Skeletal muscle satellite cell (primary cell): ENCODE results near the gene DNAH8.

Experiments
- H3K27me3 ChIP-seq: 2 replicates; pipeline ENCODE4 v1.7.0; 2013; ENCODE audit warnings: low read length; ENCODE audit not compliant: control insufficient read depth, insufficient read depth
- H3K36me3 ChIP-seq: 2 replicates; pipeline ENCODE4 v1.7.0; 2013; ENCODE audit warnings: mild to moderate bottlenecking, control low read depth, low read length; ENCODE audit not compliant: insufficient read depth
- H3K4me1 ChIP-seq: 2 replicates; pipeline ENCODE4 v1.7.0; 2013; ENCODE audit warnings: low read length; ENCODE audit not compliant: control insufficient read depth, insufficient read depth
- H3K4me2 ChIP-seq: 2 replicates; pipeline ENCODE4 v1.7.0; 2013; ENCODE audit warnings: mild to moderate bottlenecking, low read length
- H3K4me3 ChIP-seq: 2 replicates; pipeline ENCODE4 v1.7.0; 2013; ENCODE audit warnings: low read length
- H3K9ac ChIP-seq: 2 replicates; pipeline ENCODE4 v1.7.0; 2013; ENCODE audit warnings: mild to moderate bottlenecking, low read depth, low read length, moderate library complexity
- H3K9me3 ChIP-seq: replicated peaks from 2 replicates; pipeline ENCODE4 v1.7.0; 2013; ENCODE audit warnings: mild to moderate bottlenecking, control low read depth, low read length

DNAH8 gene

DNA sequence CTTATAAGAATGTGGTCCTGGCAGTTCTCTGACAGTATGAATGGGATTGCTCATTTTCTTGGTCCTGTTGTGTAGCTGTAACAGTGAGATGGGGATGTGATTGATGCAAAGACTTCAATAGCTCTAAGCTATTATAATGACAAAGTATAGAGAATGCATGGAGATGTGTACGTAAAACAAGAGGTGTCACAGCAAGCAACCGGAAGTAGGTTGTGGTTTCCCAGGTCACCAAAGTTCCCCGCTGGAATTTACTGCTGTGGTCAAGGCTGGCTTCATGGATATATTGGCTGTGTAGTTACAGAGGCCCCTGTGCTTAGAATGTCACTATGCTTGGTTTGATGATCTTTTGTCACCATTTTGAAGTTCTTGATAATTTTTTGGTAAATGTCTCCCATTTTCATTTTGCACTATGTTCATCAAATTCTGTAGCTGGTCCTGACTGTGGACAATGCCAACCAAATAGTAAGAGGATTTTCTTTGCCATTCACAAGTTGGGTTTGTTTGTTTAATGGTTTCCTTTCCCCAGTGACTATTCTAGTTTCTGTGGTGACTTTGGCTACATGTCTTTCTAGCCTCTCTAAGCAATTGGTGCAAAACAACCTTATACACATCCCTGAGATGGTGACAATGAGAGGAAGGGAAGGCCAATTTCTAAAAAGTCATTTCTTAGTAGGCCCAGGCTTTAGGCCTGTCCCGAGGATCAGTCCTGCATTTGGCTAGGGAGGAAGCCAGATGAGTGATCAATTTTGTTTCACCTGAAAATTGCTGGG is 10.5 kb downstream of the DNAH8 start:
- no peaks in the 10 kb centered on the region for H3K36me3 ChIP-seq
- H3K9me3 ChIP-seq = no peaks in the 10 kb centered on the region
- H3K4me1 ChIP-seq = no peaks in the 10 kb centered on the region
- H3K9ac ChIP-seq = no peak overlapping the region
- no peak overlapping the region for H3K4me2 ChIP-seq
- no peak overlapping the region for H3K4me3 ChIP-seq
- peaks cover 7% of the 10 kb centered on the region for H3K27me3 ChIP-seq

- Histone ChIP-seq H3K36me3 (no peaks in the 10 kb centered on the region), H3K27me3 (no peaks in the 10 kb centered on the region), H3K4me1 (no peaks in the 10 kb centered on the region), H3K4me3 (no peak overlapping the region), H3K9me3 (no peaks in the 10 kb centered on the region), H3K9ac (no peak overlapping the region), H3K4me2 (no peak overlapping the region)
Measured at GRCh38 chr6:38728203-38728602, 13.1 kb downstream of the DNAH8 start.

- Histone ChIP-seq H3K4me2 (no peak overlapping the region), H3K4me3 (no peak overlapping the region), H3K9me3 (no peaks in the 10 kb centered on the region), H3K4me1 (no peaks in the 10 kb centered on the region), H3K27me3 (no peaks in the 10 kb centered on the region), H3K9ac (no peak overlapping the region), H3K36me3 (no peaks in the 10 kb centered on the region)
Measured at GRCh38 chr6:38730140-38730862, 15.2 kb downstream of the DNAH8 start.

DNA sequence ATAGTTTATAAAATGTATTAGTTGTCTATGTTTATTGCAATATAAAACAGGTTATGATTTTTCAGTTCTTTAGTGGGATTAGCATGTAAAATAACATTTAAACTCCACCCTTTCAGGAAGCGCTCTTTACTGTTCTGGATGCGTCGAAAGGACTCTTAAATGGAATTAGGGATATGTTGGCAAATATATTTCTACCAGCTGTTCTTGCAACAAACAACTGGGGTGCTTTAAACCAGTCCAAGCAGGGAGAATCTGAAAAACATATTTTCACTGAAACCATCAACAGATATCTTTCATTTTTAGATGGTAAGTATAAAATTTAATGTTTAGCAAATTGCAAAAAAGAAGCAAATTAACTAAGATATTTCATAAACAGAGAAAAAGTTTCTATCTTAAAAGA is 21.8 kb downstream of the DNAH8 start:
- Histone ChIP-seq H3K4me3 (no peak overlapping the region), H3K36me3 (no peaks in the 10 kb centered on the region), H3K9me3 (no peaks in the 10 kb centered on the region), H3K4me1 (no peaks in the 10 kb centered on the region), H3K27me3 (peaks cover 24% of the 10 kb centered on the region), H3K4me2 (no peak overlapping the region), H3K9ac (no peak overlapping the region)

- Histone ChIP-seq H3K4me2 (no peak overlapping the region), H3K36me3 (no peaks in the 10 kb centered on the region), H3K9me3 (no peaks in the 10 kb centered on the region), H3K4me1 (no peaks in the 10 kb centered on the region), H3K9ac (no peak overlapping the region), H3K27me3 (peaks cover 24% of the 10 kb centered on the region), H3K4me3 (no peak overlapping the region)
Measured at GRCh38 chr6:38738261-38738660, 23.1 kb downstream of the DNAH8 start.

DNA sequence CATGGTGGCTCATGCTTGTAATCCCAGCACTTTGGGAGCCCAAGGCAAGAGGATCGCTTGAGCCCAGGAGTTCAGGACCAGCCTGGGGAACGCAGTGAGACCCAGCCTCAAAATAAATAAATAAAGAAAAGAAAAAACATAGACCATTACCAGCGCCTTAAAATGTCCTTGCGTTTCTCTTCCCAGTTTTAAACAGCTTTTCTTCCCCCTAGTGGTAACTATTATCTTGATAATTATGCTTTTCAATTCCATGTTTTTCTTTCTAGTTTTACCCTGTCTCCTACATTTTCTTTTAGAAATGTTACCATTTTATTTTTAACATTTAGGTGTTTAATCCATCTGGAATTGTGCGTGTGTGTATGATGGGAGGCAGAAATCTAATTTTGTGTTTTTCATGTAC is 24.4 kb downstream of the DNAH8 start:
- H3K9ac ChIP-seq = no peak overlapping the region
- H3K27me3 ChIP-seq = peaks cover 24% of the 10 kb centered on the region
- no peaks in the 10 kb centered on the region for H3K4me1 ChIP-seq
- H3K9me3 ChIP-seq = no peaks in the 10 kb centered on the region
- no peaks in the 10 kb centered on the region for H3K36me3 ChIP-seq
- no peak overlapping the region for H3K4me3 ChIP-seq
- no peak overlapping the region for H3K4me2 ChIP-seq

DNA sequence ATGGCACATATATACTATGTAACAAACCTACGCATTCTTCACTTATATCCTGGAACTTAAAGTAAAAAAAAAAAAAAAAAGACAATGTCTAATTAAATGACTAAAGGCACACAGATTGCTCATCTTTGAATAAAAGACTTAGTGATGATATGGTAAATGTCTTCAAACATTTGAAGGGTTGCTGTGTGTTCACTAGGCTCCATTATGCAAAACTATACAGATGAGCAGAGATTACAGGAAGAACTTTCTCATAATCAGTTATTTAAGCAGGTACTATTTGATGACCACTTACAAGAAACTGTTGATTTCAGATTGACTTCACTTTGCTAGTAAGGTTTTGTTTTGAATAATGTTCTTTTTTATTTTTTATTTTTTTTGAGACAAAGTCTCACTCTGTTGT is 34.4 kb downstream of the DNAH8 start:
- H3K4me3 ChIP-seq = no peak overlapping the region
- no peaks in the 10 kb centered on the region for H3K36me3 ChIP-seq
- no peaks in the 10 kb centered on the region for H3K9me3 ChIP-seq
- no peaks in the 10 kb centered on the region for H3K4me1 ChIP-seq
- no peak overlapping the region for H3K9ac ChIP-seq
- H3K4me2 ChIP-seq = no peak overlapping the region
- no peaks in the 10 kb centered on the region for H3K27me3 ChIP-seq

- H3K9me3 ChIP-seq = no peaks in the 10 kb centered on the region
- H3K36me3 ChIP-seq = no peaks in the 10 kb centered on the region
- H3K4me2 ChIP-seq = no peak overlapping the region
- no peaks in the 10 kb centered on the region for H3K27me3 ChIP-seq
- H3K4me3 ChIP-seq = no peak overlapping the region
- no peaks in the 10 kb centered on the region for H3K4me1 ChIP-seq
- no peak overlapping the region for H3K9ac ChIP-seq
Measured at GRCh38 chr6:38750968-38751615, 36.0 kb downstream of the DNAH8 start.

- no peak overlapping the region for H3K4me3 ChIP-seq
Measured at GRCh38 chr6:38753707-38754106, 38.6 kb downstream of the DNAH8 start.

GRCh38 chr6:38755207-38755606 is 40.1 kb downstream of the DNAH8 start:
- Histone ChIP-seq H3K27me3 (no peaks in the 10 kb centered on the region), H3K4me3 (no peak overlapping the region), H3K9me3 (no peaks in the 10 kb centered on the region), H3K4me1 (no peaks in the 10 kb centered on the region), H3K36me3 (no peaks in the 10 kb centered on the region), H3K9ac (no peak overlapping the region), H3K4me2 (no peak overlapping the region)

More at GRCh38 chr6:38753707-38754106, 38.6 kb downstream of the DNAH8 start:
- Histone ChIP-seq H3K36me3 (no peaks in the 10 kb centered on the region), H3K9ac (no peak overlapping the region), H3K4me2 (no peak overlapping the region), H3K27me3 (no peaks in the 10 kb centered on the region), H3K4me1 (no peaks in the 10 kb centered on the region), H3K9me3 (no peaks in the 10 kb centered on the region)

GRCh38 chr6:38755874-38756273 is 40.8 kb downstream of the DNAH8 start:
- Histone ChIP-seq H3K4me1 (no peaks in the 10 kb centered on the region), H3K36me3 (no peaks in the 10 kb centered on the region), H3K27me3 (no peaks in the 10 kb centered on the region), H3K9ac (no peak overlapping the region), H3K4me3 (no peak overlapping the region), H3K9me3 (no peaks in the 10 kb centered on the region), H3K4me2 (no peak overlapping the region)
